OCI-LY3 (cell line): ENCODE measurements around the gene FGF7.
"Not testable (repeated sequence)": the region's sequence is repeated elsewhere in the genome, so short reads cannot be mapped to it uniquely, and the experiment has no call there.

ENCODE experiments used
- H2AFZ ChIP-seq: fragments of 200-600, 300-600 bp; shearing (Covaris generic); 2 replicates; pipeline ENCODE4 v1.6.0; 2014; ENCODE audit warnings: antibody characterized with exemption, low read depth, low read length
- H3K27ac ChIP-seq: fragments of 200-600, 300-600 bp; sonication (generic); 2 replicates; pipeline ENCODE4 v1.5.1; 2014; ENCODE audit warnings: mild to moderate bottlenecking, low read length, moderate library complexity, mixed read lengths
- H3K27me3 ChIP-seq: fragments of 200-600, 300-600 bp; sonication (generic); 2 replicates; pipeline ENCODE4 v1.6.1; 2014; ENCODE audit warnings: low read depth, low read length, mixed read lengths
- H3K36me3 ChIP-seq: fragments of 200-600, 300-600 bp; sonication (generic); replicated peaks from 2 replicates; pipeline ENCODE3; 2014; ENCODE audit warnings: low read depth, low read length, mixed read lengths
- H3K4me1 ChIP-seq: fragments of 300-600, 200-600 bp; sonication (generic); 2 replicates; pipeline ENCODE4 v1.6.1; 2014; ENCODE audit warnings: low read length, mixed read lengths
- H3K4me2 ChIP-seq: fragments of 200-600, 300-600 bp; sonication (generic); 2 replicates; pipeline ENCODE4 v1.6.1; 2014; ENCODE audit warnings: low read length, mixed read lengths
- H3K4me3 ChIP-seq: fragments of 300-600, 200-600 bp; sonication (generic); 2 replicates; pipeline ENCODE4 v1.5.1; 2014; ENCODE audit warnings: antibody characterized with exemption, mild to moderate bottlenecking, low read length, moderate library complexity
- H3K79me2 ChIP-seq: fragments of 300-600, 200-600 bp; shearing (Covaris generic); 2 replicates; pipeline ENCODE4 v1.6.1; 2014; ENCODE audit warnings: mild to moderate bottlenecking, low read length, mixed read lengths
- H3K9ac ChIP-seq: fragments of 300-600, 200-600 bp; shearing (Covaris generic); 2 replicates; pipeline ENCODE4 v1.6.0; 2014; ENCODE audit warnings: mild to moderate bottlenecking, low read length, moderate library complexity
- H3K9me3 ChIP-seq: fragments of 200-600, 300-600 bp; shearing (Covaris generic); 2 replicates; pipeline ENCODE4 v1.6.1; 2014; ENCODE audit warnings: low read length, mixed read lengths; ENCODE audit not compliant: insufficient read depth
- H4K20me1 ChIP-seq: fragments of 200-600, 300-600 bp; sonication (generic); 2 replicates; pipeline ENCODE4 v1.6.1; 2016; ENCODE audit warnings: low read length, mixed read lengths; ENCODE audit not compliant: insufficient read depth
- CTCF ChIP-seq: fragments of 200-600, 300-600 bp; sonication (generic); IDR thresholded peaks from 2 replicates; pipeline ENCODE4 v1.5.1; 2014; ENCODE audit warnings: antibody characterized with exemption, low read length, low read depth
- EZH2phosphoT487 ChIP-seq: fragments of 200-600 bp; shearing (Covaris generic); IDR thresholded peaks from 2 replicates; pipeline ENCODE4 v1.6.1; 2018; ENCODE audit warnings: antibody characterized with exemption, mixed run types, low read depth

FGF7 gene

GRCh38 chr15:49467746-49468480 lies 44.9 kb downstream of the FGF7 start:
- Histone ChIP-seq H4K20me1 (no peaks in the 10 kb centered on the region), H3K9me3 (no peaks in the 10 kb centered on the region), H3K4me2 (no peak overlapping the region), H3K4me3 (no peak overlapping the region), H2AFZ (no peak overlapping the region), H3K4me1 (no peaks in the 10 kb centered on the region), H3K27ac (no peak overlapping the region), H3K79me2 (no peaks in the 10 kb centered on the region), H3K9ac (no peak overlapping the region), H3K27me3 (no peaks in the 10 kb centered on the region), H3K36me3 (no peaks in the 10 kb centered on the region)
- TF ChIP-seq CTCF (no peak), EZH2phosphoT487 (no peak)

- Histone ChIP-seq H4K20me1 (no peaks in the 10 kb centered on the region), H3K9ac (no peak overlapping the region), H3K4me3 (no peak overlapping the region), H3K36me3 (no peaks in the 10 kb centered on the region), H3K27me3 (no peaks in the 10 kb centered on the region), H3K9me3 (no peaks in the 10 kb centered on the region), H3K4me2 (no peak overlapping the region), H3K27ac (no peak overlapping the region), H3K79me2 (no peaks in the 10 kb centered on the region), H2AFZ (no peak overlapping the region), H3K4me1 (no peaks in the 10 kb centered on the region)
- TF ChIP-seq CTCF, result no peak
- TF ChIP-seq EZH2phosphoT487, result no peak
Observed at GRCh38 chr15:49468481-49468839, 45.4 kb downstream of the FGF7 start.

GRCh38 chr15:49471248-49471647 lies 48.2 kb downstream of the FGF7 start:
- H3K27ac ChIP-seq, H3K9ac ChIP-seq, H3K79me2 ChIP-seq, H2AFZ ChIP-seq, H4K20me1 ChIP-seq, H3K4me3 ChIP-seq, H3K27me3 ChIP-seq, H3K9me3 ChIP-seq, H3K4me1 ChIP-seq, H3K4me2 ChIP-seq, H3K36me3 ChIP-seq: not testable (repeated sequence)

GRCh38 chr15:49471733-49472132 lies 48.7 kb downstream of the FGF7 start:
- TF ChIP-seq CTCF (no peak), EZH2phosphoT487 (no peak)

More at GRCh38 chr15:49471733-49472132, 48.7 kb downstream of the FGF7 start:
- no peaks in the 10 kb centered on the region for H3K79me2 ChIP-seq
- H3K36me3 ChIP-seq, result no peaks in the 10 kb centered on the region
- no peak overlapping the region for H2AFZ ChIP-seq
- H3K4me1 ChIP-seq, result no peaks in the 10 kb centered on the region
- H3K9ac ChIP-seq, result no peak overlapping the region
- H4K20me1 ChIP-seq, result no peaks in the 10 kb centered on the region
- H3K4me3 ChIP-seq, result no peak overlapping the region
- H3K4me2 ChIP-seq, result no peak overlapping the region
- H3K27me3 ChIP-seq, result no peaks in the 10 kb centered on the region
- H3K27ac ChIP-seq, result no peak overlapping the region
- H3K9me3 ChIP-seq, result no peaks in the 10 kb centered on the region
